ENCODE data around the gene CTSE.
"Not testable (repeated sequence)": the region's sequence is repeated elsewhere in the genome, so short reads cannot be mapped to it uniquely, and the experiment has no call there.

Gene CTSE

GRCh38 chr1:206062464-206062863 is 38.8 kb upstream of the CTSE start:
- in situ Hi-C loops (cut with HindIII; ENCODE audit: low sequenced_read_pairs), result no loop called here
- no peak for DNase-seq (ENCODE audit: low read depth)

GRCh38 chr1:206060844-206061243 is 37.1 kb upstream of the CTSE start:
- TF ChIP-seq CTCF (IDR thresholded peaks at IDR 0.05; ENCODE audit: low read depth, low read length, missing control alignments), result no peak
- in situ Hi-C loops (cut with HindIII; ENCODE audit: low sequenced_read_pairs), result no loop called here
- no peak for DNase-seq (ENCODE audit: low read depth)
- H3K4me3 ChIP-seq (ENCODE audit: low read depth, low read length), result no peak overlapping the region

More at GRCh38 chr1:206062464-206062863, 38.8 kb upstream of the CTSE start:
- no peak overlapping the region for H3K4me3 ChIP-seq (ENCODE audit: low read depth, low read length)
- no peak for TF ChIP-seq CTCF (IDR thresholded peaks at IDR 0.05; ENCODE audit: low read depth, low read length, missing control alignments)

DNA sequence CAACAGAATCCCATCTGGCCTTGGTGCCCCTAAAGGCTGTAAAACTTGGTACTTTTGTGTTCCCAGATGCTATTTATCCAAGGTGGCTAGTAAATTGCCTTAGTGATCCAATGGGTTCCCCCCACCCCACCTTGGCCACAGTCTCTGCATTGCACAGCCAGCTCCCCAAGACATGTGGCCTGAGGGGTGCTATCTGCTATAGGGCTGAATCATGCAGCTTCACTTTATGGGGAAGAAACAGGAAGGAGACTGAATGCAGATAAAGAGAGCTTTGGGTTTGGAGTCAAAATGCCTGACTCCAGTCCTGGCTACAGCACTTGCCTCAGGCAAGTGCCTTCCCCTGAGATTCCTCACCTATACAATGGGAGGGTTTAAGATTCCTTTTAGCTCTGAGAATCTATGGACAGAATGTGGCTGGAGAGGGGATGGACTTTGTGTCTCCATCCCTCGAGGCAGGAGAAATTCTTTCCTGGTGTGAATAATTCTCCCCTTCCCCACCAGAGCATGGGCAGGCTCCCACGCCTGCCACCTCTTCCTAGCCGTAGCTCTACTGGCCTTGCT is 35.7 kb upstream of the CTSE start:
- DNase-seq (ENCODE audit: low read depth), result no peak
- no peak overlapping the region for H3K4me3 ChIP-seq (ENCODE audit: low read depth, low read length)
- TF ChIP-seq CTCF (IDR thresholded peaks at IDR 0.05; ENCODE audit: low read depth, low read length, missing control alignments), result no peak
- in situ Hi-C loops (cut with HindIII; ENCODE audit: low sequenced_read_pairs), result no loop called here

- DNase-seq (ENCODE audit: low read depth), result no peak
- in situ Hi-C loops (cut with HindIII; ENCODE audit: low sequenced_read_pairs), result no loop called here
- H3K4me3 ChIP-seq (ENCODE audit: low read depth, low read length), result no peak overlapping the region
- TF ChIP-seq CTCF (IDR thresholded peaks at IDR 0.05; ENCODE audit: low read depth, low read length, missing control alignments), result no peak
Observed at GRCh38 chr1:206058927-206059292, 35.2 kb upstream of the CTSE start.

DNA sequence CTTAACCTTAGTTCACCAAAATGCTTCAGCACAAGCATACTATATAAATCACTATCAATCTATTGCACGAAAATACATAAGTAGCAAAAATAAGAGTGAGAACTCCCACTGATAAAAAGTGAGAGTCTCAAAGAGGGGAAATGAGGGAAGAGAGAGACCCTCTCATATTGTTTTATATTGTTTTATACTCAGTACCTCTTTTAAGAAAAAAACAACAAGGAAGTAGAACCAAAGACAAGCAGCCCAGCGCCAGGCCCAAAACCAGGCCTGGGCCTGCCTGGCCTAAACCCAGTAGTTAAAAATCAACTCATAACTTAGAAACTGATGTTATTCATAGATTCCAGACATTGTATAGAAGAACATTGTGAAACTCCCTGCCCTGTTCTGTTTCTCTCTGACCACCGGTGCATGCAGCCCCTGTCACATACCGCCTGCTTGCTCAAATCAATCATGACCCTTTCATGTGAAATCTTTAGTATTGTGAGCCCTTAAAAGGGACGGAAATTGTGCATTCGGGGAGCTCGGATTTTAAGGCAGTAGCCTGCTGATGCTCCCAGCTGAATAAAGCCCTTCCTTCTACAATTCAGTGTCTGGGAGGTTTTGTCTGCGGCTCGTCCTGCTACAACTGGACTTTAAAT is 34.7 kb upstream of the CTSE start:
- DNase-seq (ENCODE audit: low read depth); H3K4me3 ChIP-seq (ENCODE audit: low read depth, low read length); in situ Hi-C loops (cut with HindIII; ENCODE audit: low sequenced_read_pairs): not testable (repeated sequence)

DNA sequence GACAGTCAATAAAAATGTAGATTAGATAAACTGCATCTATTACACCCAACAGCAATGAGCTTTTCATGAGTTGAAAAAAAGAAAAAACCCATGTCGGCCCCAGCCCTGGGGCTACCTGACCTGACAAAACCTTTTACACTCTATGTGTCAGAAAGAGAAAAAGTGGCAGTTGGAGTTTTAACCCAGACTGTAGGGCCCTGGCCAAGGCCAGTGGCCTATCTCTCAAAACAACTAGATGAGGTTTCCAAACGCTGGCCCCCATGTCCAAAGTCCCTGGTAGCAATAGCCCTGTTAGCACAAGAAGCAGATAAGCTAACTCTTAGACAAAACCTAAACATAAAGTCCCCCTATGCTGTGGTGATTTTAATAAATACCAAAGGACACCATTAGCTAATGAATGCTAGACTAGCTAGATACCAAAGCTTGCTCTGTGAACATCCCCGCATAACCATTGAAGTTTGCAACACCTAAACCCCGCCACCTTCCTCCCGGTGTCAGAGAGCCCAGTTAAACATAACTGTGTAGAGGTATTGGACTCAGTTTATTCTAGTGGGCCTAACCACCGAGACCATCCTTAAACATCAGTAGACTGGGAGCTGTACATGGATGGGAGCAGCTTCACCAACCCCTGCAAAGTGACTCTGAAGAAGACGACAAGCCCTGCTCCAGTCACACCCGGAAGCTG is 32.1 kb upstream of the CTSE start:
- H3K4me3 ChIP-seq (ENCODE audit: low read depth, low read length); in situ Hi-C loops (cut with HindIII; ENCODE audit: low sequenced_read_pairs); DNase-seq (ENCODE audit: low read depth): not testable (repeated sequence)

DNA sequence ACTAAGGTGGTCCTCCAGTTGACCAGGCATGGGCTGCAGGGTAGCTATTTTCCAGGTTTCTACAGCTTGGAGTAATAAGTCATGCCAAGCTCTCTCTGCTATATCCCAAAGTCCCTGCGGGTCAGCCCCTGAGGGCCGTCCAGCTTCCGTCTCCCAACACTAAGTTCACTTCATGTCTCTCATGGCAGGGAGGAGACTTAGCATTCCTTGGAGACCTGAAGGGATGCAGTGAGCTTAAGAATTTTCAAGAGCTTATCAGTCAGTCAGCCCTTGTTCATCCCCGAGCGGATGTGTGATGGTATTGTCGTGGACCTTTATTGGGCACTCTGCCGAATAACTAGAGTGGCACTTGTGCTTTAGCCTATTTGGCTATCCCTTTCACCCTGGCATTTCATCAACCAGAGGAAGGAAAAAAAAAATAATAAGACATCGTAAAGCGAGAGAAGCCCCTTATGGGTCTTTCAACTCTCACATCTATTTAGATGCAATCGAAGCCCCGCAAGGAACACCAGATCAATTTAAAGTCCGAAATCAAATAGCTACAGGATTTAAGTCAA is 31.5 kb upstream of the CTSE start:
- H3K4me3 ChIP-seq (ENCODE audit: low read depth, low read length); in situ Hi-C loops (cut with HindIII; ENCODE audit: low sequenced_read_pairs); DNase-seq (ENCODE audit: low read depth): not testable (repeated sequence)

DNA sequence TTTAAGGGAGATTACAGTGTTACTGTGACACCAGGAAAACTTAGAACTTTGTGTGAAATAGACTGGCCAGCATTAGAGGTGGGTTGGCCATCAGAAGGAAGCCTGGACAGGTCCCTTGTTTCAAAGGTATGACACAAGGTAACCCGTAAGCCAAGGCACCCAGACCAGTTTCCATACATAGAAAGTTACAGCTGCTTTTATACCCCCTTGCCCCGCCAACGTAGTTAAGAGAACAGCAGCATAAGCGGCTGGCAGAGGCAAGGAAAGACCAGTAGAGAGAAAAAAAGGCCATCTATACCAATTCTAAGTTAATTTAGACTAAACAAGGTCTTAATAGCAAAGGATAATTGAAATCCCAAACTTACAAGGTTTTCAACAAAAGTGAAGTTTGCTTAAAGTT is 29.9 kb upstream of the CTSE start:
- in situ Hi-C loops (cut with HindIII; ENCODE audit: low sequenced_read_pairs); H3K4me3 ChIP-seq (ENCODE audit: low read depth, low read length); DNase-seq (ENCODE audit: low read depth): not testable (repeated sequence)

- DNase-seq (ENCODE audit: low read depth); in situ Hi-C loops (cut with HindIII; ENCODE audit: low sequenced_read_pairs); H3K4me3 ChIP-seq (ENCODE audit: low read depth, low read length): not testable (repeated sequence)
Observed at GRCh38 chr1:206052919-206053610, 29.4 kb upstream of the CTSE start, which contains the start of gene RHEX. RHEX (plus strand) TSS chr1:206053173; CDS start chr1:206097829, 44,656 bp downstream.

- in situ Hi-C loops (cut with HindIII; ENCODE audit: low sequenced_read_pairs); DNase-seq (ENCODE audit: low read depth); H3K4me3 ChIP-seq (ENCODE audit: low read depth, low read length): not testable (repeated sequence)
Observed at GRCh38 chr1:206052231-206052865, 28.7 kb upstream of the CTSE start.

Measured in astrocyte of the cerebellum (primary cell).